Hepatocyte (in vitro differentiated cells): Measurements from ENCODE around the gene CPT1A.

ENCODE experiments used
- CTCF ChIP-seq: fragments of 200-600 bp; sonication (generic); IDR thresholded peaks from 2 replicates; pipeline ENCODE4 v1.5.1; 2016; ENCODE audit warnings: antibody characterized with exemption, mild to moderate bottlenecking; ENCODE audit not compliant: poor library complexity
- EZH2 ChIP-seq: fragments of 200-600 bp; sonication (generic); IDR thresholded peaks from 2 replicates; pipeline ENCODE4 v1.6.1; 2016; ENCODE audit warnings: antibody characterized with exemption, mild to moderate bottlenecking, borderline replicate concordance

- TF ChIP-seq CTCF (no peak), EZH2 (no peak)
These were observed 38.0 kb downstream of the CPT1A start for GRCh38 chr11:68803766-68804165.
